ENCODE results near the gene SNX13.

DNA sequence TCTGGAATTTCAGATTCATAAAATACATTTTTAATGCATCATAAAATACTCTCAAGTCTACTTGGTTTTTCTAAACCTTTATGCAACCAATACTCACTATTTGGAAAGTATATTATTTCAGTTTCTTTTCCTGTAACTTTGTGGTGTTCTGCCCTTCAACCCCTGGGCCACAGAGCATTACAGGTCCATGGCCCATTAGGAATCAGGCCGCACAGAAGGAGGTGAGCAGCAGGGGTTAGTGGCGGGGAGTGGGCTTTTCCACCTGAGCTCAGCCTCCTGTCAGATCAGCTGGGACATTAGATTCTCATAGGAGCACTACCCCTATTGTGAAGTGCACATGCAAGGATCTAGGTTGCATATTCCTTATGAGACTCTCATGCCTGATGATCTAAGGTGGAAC, 9.7 kb downstream of the SNX13 start:
- TF ChIP-seq, protein P1, sequence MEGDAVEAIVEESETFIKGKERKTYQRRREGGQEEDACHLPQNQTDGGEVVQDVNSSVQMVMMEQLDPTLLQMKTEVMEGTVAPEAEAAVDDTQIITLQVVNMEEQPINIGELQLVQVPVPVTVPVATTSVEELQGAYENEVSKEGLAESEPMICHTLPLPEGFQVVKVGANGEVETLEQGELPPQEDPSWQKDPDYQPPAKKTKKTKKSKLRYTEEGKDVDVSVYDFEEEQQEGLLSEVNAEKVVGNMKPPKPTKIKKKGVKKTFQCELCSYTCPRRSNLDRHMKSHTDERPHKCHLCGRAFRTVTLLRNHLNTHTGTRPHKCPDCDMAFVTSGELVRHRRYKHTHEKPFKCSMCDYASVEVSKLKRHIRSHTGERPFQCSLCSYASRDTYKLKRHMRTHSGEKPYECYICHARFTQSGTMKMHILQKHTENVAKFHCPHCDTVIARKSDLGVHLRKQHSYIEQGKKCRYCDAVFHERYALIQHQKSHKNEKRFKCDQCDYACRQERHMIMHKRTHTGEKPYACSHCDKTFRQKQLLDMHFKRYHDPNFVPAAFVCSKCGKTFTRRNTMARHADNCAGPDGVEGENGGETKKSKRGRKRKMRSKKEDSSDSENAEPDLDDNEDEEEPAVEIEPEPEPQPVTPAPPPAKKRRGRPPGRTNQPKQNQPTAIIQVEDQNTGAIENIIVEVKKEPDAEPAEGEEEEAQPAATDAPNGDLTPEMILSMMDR (IDR thresholded peaks at IDR 0.05): no peak
- TF ChIP-seq EZH2 (IDR thresholded peaks at IDR 0.05; ENCODE audit: borderline replicate concordance, insufficient read depth, low read depth, low read length, poor library complexity, severe bottlenecking): no peak
